Heart left ventricle (tissue), 13 donors: Measurements from ENCODE around the gene WWTR1.

Experiments
- POLR2A ChIP-seq, 2 donors: fragments of 450-650 bp; IDR thresholded peaks; one replicate each; pipeline ENCODE4 v1.6.1; 2017; ENCODE audit warnings: antibody characterized with exemption in 2 of 2, mild to moderate bottlenecking in 2 of 2, moderate library complexity in 2 of 2
- TF ChIP-seq, protein P1 (sequence below), 12 donors: fragments of 200-600 bp; sonication (generic) in 4 of 12; IDR thresholded peaks; one replicate each; pipeline versions ENCODE4 v1.5.0 to v1.8.0; 2018 to 2022; ENCODE audit warnings: antibody characterized with exemption in 12 of 12, mild to moderate bottlenecking in 5 of 12
- donor health status: ischemic (EF 13 %, LVEDD 7.1; RV severe dilation, severe dysfunction).
- donor health status: DM: no; HTN: yes; CAD: no.
- donor health status: DM: no; HTN: no; CAD: no.
- donor health status: ischemic (EF 25% LVEDD 6.9; RV normal size, moderate dysfunction).
- donor health status: ischemic (EF 25% LVEDD 5.7; RV mildly dilated, moderate dysfunction).
- donor health status: ischemic (EF 35%, LVEDD 5.7; RV mildly dilated, moderate dysfunction).
- donor health status: nonischemic (EF 11% LVEDD 7.7; RV severe dilation, severe dysfunction).
- donor health status: DM: yes; HTN: yes; CAD: no.
- donor health status: PGD.
- donor health status: ischemic (EF 29% LVEDD 5.4; RV normal size, mild dysfunction).
- donor health status: nonischemic (EF 23%, LVEDD 6.1; RV moderate dilation, normal function).

DNA sequence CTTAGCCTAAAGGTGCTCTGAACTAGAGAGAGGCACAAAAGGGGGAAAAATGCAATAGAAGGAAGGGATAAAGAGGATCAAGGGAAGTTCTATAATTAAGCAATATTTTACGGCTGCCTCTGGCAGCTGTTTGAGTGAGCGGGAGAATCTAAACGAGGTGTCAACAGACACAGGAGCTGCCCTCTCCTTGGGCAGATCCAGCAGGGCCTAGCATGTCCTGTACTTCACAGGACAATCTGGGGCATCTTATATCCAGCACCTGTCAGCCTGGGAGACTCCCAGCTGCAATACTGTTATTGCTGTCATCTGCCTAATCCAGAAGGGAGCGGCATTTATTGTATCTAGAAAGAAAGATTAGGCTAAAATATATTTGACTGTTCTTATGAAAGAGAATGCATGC lies 68.9 kb downstream of the WWTR1 start:
- TF ChIP-seq, protein P1, sequence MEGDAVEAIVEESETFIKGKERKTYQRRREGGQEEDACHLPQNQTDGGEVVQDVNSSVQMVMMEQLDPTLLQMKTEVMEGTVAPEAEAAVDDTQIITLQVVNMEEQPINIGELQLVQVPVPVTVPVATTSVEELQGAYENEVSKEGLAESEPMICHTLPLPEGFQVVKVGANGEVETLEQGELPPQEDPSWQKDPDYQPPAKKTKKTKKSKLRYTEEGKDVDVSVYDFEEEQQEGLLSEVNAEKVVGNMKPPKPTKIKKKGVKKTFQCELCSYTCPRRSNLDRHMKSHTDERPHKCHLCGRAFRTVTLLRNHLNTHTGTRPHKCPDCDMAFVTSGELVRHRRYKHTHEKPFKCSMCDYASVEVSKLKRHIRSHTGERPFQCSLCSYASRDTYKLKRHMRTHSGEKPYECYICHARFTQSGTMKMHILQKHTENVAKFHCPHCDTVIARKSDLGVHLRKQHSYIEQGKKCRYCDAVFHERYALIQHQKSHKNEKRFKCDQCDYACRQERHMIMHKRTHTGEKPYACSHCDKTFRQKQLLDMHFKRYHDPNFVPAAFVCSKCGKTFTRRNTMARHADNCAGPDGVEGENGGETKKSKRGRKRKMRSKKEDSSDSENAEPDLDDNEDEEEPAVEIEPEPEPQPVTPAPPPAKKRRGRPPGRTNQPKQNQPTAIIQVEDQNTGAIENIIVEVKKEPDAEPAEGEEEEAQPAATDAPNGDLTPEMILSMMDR (IDR thresholded peaks at IDR 0.05) = no peak
- no peak for TF ChIP-seq POLR2A (IDR thresholded peaks at IDR 0.05)
